ENCODE measurements around the gene DLL3. TPM values are rescaled to one million over a fixed set of nuclear protein-coding genes. Genes with fewer than 3 reads are reported as not detected.

The DLL3 gene
- total RNA-seq, 1 experiment from 2014 or later = 0.17 TPM

GRCh38 chr19:39554701-39555311, 56.1 kb downstream of the DLL3 start:
- ATAC-seq (no peak), DNase-seq (ENCODE audit: low read depth, low spot score) (no peak)
- Histone ChIP-seq H3K79me2 (ENCODE audit: insufficient read depth, low read length) (no peaks in the 10 kb centered on the region), H3K4me2 (ENCODE audit: low read length) (no peak overlapping the region), H3K9me3 (ENCODE audit: control insufficient read depth in 1 of 2, insufficient read depth in 1 of 2, low read depth in 1 of 2, low read length in 2 of 2) (no peaks in the 10 kb centered on the region), H3K36me3 (ENCODE audit: control insufficient read depth in 1 of 2, insufficient read depth in 2 of 2, low read length in 2 of 2) (no peaks in the 10 kb centered on the region), H2AFZ (ENCODE audit: low read depth, low read length, poor library complexity, severe bottlenecking) (no peak overlapping the region), H3K9ac (ENCODE audit: low read length) (no peak overlapping the region), H3K4me1 (ENCODE audit: control insufficient read depth in 1 of 2, insufficient read depth in 2 of 2, low read length in 2 of 2) (peaks cover 0 to 3% of the 10 kb centered on the region in 2 experiments; a peak in 1 of 4 replicates), H3K9me2 (ENCODE audit: insufficient read depth) (no peaks in the 10 kb centered on the region), H4K20me1 (ENCODE audit: insufficient read depth) (no peaks in the 10 kb centered on the region), H3K4me3 (replicated peaks in 1 of 2; ENCODE audit: low read depth in 1 of 2, low read length in 2 of 2) (no peak overlapping the region), H3K27me3 (ENCODE audit: insufficient read depth, low read length) (peaks cover 31% of the 10 kb centered on the region), H3K27ac (ENCODE audit: low read depth, low read length) (no peak overlapping the region)
- POLR2A ChIA-PET = no interaction called here
- TF ChIP-seq POLR2AphosphoS5 (IDR thresholded peaks at IDR 0.05; ENCODE audit: low read depth, low read length) (no peak), MAX (IDR thresholded peaks at IDR 0.05) (no peak), SIN3A (IDR thresholded peaks at IDR 0.05; ENCODE audit: low read depth) (no peak), TCF7L2 (IDR thresholded peaks at IDR 0.05; ENCODE audit: borderline replicate concordance, extremely low read depth, insufficient read depth, insufficient read length) (no peak), REST (IDR thresholded peaks at IDR 0.05; ENCODE audit: low read depth) (no peak), CEBPB (IDR thresholded peaks at IDR 0.05; ENCODE audit: low read depth) (no peak), EZH2 (IDR thresholded peaks at IDR 0.05) (no peak), RAD21 (IDR thresholded peaks at IDR 0.05; ENCODE audit: low read depth) (no peak), EZH2phosphoT487 (IDR thresholded peaks at IDR 0.05; ENCODE audit: borderline replicate concordance) (no peak), CTCF (IDR thresholded peaks at IDR 0.05 in 2 of 3, conservative IDR thresholded peaks at IDR 0.05 in 1 of 3; ENCODE audit: borderline replicate concordance in 1 of 3, insufficient read depth in 1 of 3, low read depth in 2 of 3, low read length in 2 of 3) (no peak), ELF1 (IDR thresholded peaks at IDR 0.05; ENCODE audit: borderline replicate concordance, low read depth) (no peak), ZBTB33 (IDR thresholded peaks at IDR 0.05; ENCODE audit: extremely low read depth, insufficient replicate concordance, low read length) (no peak), ATF3 (IDR thresholded peaks at IDR 0.05) (no peak), FOSL1 (IDR thresholded peaks at IDR 0.05; ENCODE audit: low read depth) (no peak), SP1 (IDR thresholded peaks at IDR 0.05; ENCODE audit: low read depth) (no peak)
- BruUV-seq (replicated peaks) = no TSS peak
- RAD21 ChIA-PET (ENCODE audit: low non-redundant PET in 1 of 2, low total read pairs in 2 of 2, uncharacterized antibody in 2 of 2, unreplicated experiment in 2 of 2) = no interaction called here
- intact Hi-C loops (cut with micrococcal nuclease) = loop anchor here (5.0 kb wide), 1 partner anchor 287 kb away; no protein-coding TSS in a partner anchor
- CTCF ChIA-PET = interaction anchor here (2.4 kb wide), 1 partner anchor 117 kb away, joined by 9 read pairs; no protein-coding TSS in a partner anchor

All from HCT116 (cell line).